H9 (cell line): ENCODE results near the gene INSYN1. TPM values are rescaled to one million over a fixed set of nuclear protein-coding genes. Genes with fewer than 3 reads are reported as not detected.

Experiments
- DNase-seq: peaks from one replicate; pipeline ENCODE4 v3.0.0-alpha.2; 2017
- H2AFZ ChIP-seq: one replicate; pipeline ENCODE4 v1.6.1; 2013; ENCODE audit warnings: mild to moderate bottlenecking, low read length, control low read depth, moderate library complexity
- H2AK5ac ChIP-seq: 2 replicates; pipeline ENCODE4 v1.6.1; 2013; ENCODE audit warnings: low read length, control low read depth, mixed read lengths; ENCODE audit not compliant: insufficient read length
- H2BK120ac ChIP-seq: one replicate; pipeline ENCODE4 v1.6.1; 2013; ENCODE audit warnings: low read depth, mild to moderate bottlenecking, low read length, control low read depth, inconsistent platforms; ENCODE audit not compliant: poor library complexity, severe bottlenecking
- H2BK12ac ChIP-seq: 2 replicates; pipeline ENCODE4 v1.6.1; 2013; ENCODE audit warnings: low read length, control low read depth, mixed read lengths, low read depth; ENCODE audit not compliant: insufficient read length
- H2BK15ac ChIP-seq: 2 replicates; pipeline ENCODE4 v1.6.1; 2013; ENCODE audit warnings: low read depth, low read length, control low read depth
- H2BK20ac ChIP-seq: one replicate; pipeline ENCODE4 v1.6.1; 2013; ENCODE audit warnings: low read depth, mild to moderate bottlenecking, low read length, control low read depth, inconsistent platforms; ENCODE audit not compliant: poor library complexity, severe bottlenecking
- H2BK5ac ChIP-seq: 2 replicates; pipeline ENCODE4 v1.6.1; 2013; ENCODE audit warnings: low read length, control low read depth, mixed read lengths; ENCODE audit not compliant: insufficient read length
- H3K14ac ChIP-seq: 2 replicates; pipeline ENCODE4 v1.6.1; 2013; ENCODE audit warnings: low read length, control low read depth; ENCODE audit not compliant: insufficient read depth
- H3K18ac ChIP-seq: 2 replicates; pipeline ENCODE4 v1.6.1; 2013; ENCODE audit warnings: low read depth, mild to moderate bottlenecking, mixed read lengths, low read length, control low read depth; ENCODE audit not compliant: insufficient read length
- H3K23ac ChIP-seq: 2 replicates; pipeline ENCODE4 v1.6.1; 2013; ENCODE audit warnings: low read length, control low read depth, mixed read lengths, low read depth; ENCODE audit not compliant: insufficient read length
- H3K23me2 ChIP-seq: 2 replicates; pipeline ENCODE4 v1.6.1; 2013; ENCODE audit warnings: low read depth, mild to moderate bottlenecking, mixed read lengths, low read length, control low read depth; ENCODE audit not compliant: insufficient read length, poor library complexity, severe bottlenecking
- H3K27ac ChIP-seq: 2 replicates; pipeline ENCODE4 v1.5.1; 2013; ENCODE audit warnings: low read length, control low read depth, mixed read lengths, low read depth; ENCODE audit not compliant: insufficient read length
- H3K27me3 ChIP-seq: 2 replicates; pipeline ENCODE4 v1.6.1; 2013; ENCODE audit warnings: low read length, control low read depth, inconsistent platforms; ENCODE audit not compliant: insufficient read depth
- H3K4ac ChIP-seq: 2 replicates; pipeline ENCODE4 v1.6.1; 2013; ENCODE audit warnings: low read depth, mild to moderate bottlenecking, control low read depth, inconsistent platforms, low read length, moderate library complexity
- H3K4me1 ChIP-seq: 2 replicates; pipeline ENCODE4 v1.6.1; 2013; ENCODE audit warnings: low read length, control low read depth, inconsistent platforms; ENCODE audit not compliant: insufficient read depth
- H3K4me2 ChIP-seq: 2 replicates; pipeline ENCODE4 v1.6.1; 2013; ENCODE audit warnings: low read length, control low read depth, mixed read lengths; ENCODE audit not compliant: insufficient read length, insufficient read depth
- H3K56ac ChIP-seq: 2 replicates; pipeline ENCODE4 v1.6.1; 2013; ENCODE audit warnings: low read depth, mild to moderate bottlenecking, mixed read lengths, low read length, control low read depth; ENCODE audit not compliant: insufficient read length
- H3K79me1 ChIP-seq: 2 replicates; pipeline ENCODE4 v1.6.1; 2013; ENCODE audit warnings: low read depth, mild to moderate bottlenecking, moderate library complexity, low read length, control low read depth, inconsistent platforms; ENCODE audit not compliant: insufficient read depth, poor library complexity, severe bottlenecking
- H3K79me2 ChIP-seq: 2 replicates; pipeline ENCODE4 v1.6.1; 2013; ENCODE audit warnings: low read length, control low read depth, inconsistent platforms; ENCODE audit not compliant: insufficient read depth
- H3K9ac ChIP-seq: 2 replicates; pipeline ENCODE4 v1.6.1; 2013; ENCODE audit warnings: low read length, control low read depth, mixed read lengths; ENCODE audit not compliant: insufficient read length; ENCODE audit errors: extremely low read depth
- H3K9me3 ChIP-seq: one replicate; pipeline ENCODE4 v1.6.1; 2013; ENCODE audit warnings: low read depth, low read length, inconsistent platforms; ENCODE audit not compliant: control insufficient read depth
- H3T11ph ChIP-seq: one replicate; pipeline ENCODE4 v1.6.1; 2013; ENCODE audit warnings: mild to moderate bottlenecking, low read length, control low read depth, inconsistent platforms
- H4K20me1 ChIP-seq: one replicate; pipeline ENCODE4 v1.6.1; 2013; ENCODE audit not compliant: control insufficient read depth, insufficient read length, insufficient read depth
- H4K5ac ChIP-seq: 2 replicates; pipeline ENCODE4 v1.6.1; 2013; ENCODE audit warnings: low read depth, mild to moderate bottlenecking, mixed read lengths, low read length, control low read depth; ENCODE audit not compliant: insufficient read length
- H4K8ac ChIP-seq: replicated peaks from 2 replicates; pipeline ENCODE4 v1.6.1; 2013; ENCODE audit warnings: low read length, control low read depth, mixed read lengths, low read depth; ENCODE audit not compliant: insufficient read length
- H4K91ac ChIP-seq: 2 replicates; pipeline ENCODE4 v1.6.1; 2013; ENCODE audit warnings: low read depth, mild to moderate bottlenecking, moderate library complexity, mixed read lengths, low read length, control low read depth; ENCODE audit not compliant: insufficient read length
- H3K27ac Mint-ChIP-seq, 3 experiments: 2 replicates in 2 of 3; 3 replicates in 1 of 3; pipeline ENCODE4 v1.8.0; 2020 to 2021; ENCODE audit warnings: mixed read lengths in 3 of 3, mild to moderate bottlenecking in 1 of 3, moderate library complexity in 1 of 3
- H3K27me3 Mint-ChIP-seq: 2 replicates; pipeline ENCODE4 v1.8.0; 2021; ENCODE audit warnings: low read depth, mild to moderate bottlenecking, moderate library complexity, mixed read lengths
- H3K36me3 Mint-ChIP-seq, 3 experiments: 2 replicates in 2 of 3; 3 replicates in 1 of 3; pipeline ENCODE4 v1.8.0; 2020 to 2021; ENCODE audit warnings: low read depth in 3 of 3, mixed read lengths in 3 of 3; ENCODE audit not compliant: insufficient read depth in 1 of 3
- H3K4me1 Mint-ChIP-seq, 2 experiments: 2 replicates each; pipeline ENCODE4 v1.8.0; 2020; ENCODE audit warnings: mixed read lengths in 2 of 2
- H3K4me3 Mint-ChIP-seq, 2 experiments: 2 replicates in 1 of 2; 3 replicates in 1 of 2; pipeline ENCODE4 v1.8.0; 2020 to 2021; ENCODE audit warnings: mild to moderate bottlenecking in 2 of 2, mixed read lengths in 2 of 2, moderate library complexity in 1 of 2
- H3K9me3 Mint-ChIP-seq, 2 experiments: 2 replicates in 1 of 2; 3 replicates in 1 of 2; pipeline ENCODE4 v1.8.0; 2020; ENCODE audit warnings: mild to moderate bottlenecking in 2 of 2, mixed read lengths in 2 of 2, moderate library complexity in 1 of 2
- WGBS: extraction: QIAGEN DNeasy Blood & Tissue Kit; methylation state at CpG from one replicate; pipeline ENCODE4 v1.1.7; 2013; ENCODE audit warnings: missing lambda C conversion rate, low lambda C conversion rate, mixed read lengths; ENCODE audit not compliant: insufficient read length; ENCODE audit errors: extremely low coverage; 5-methylcytosine and 5-hydroxymethylcytosine counted together
- total RNA-seq: library from RNA; stranded (reverse); gene quantifications from 2 replicates; pipeline ENCODE4 v1.2.1, GENCODE V29; 2021
- TF ChIP-seq, protein P1 (sequence below): fragments of 200-600 bp; sonication (generic); conservative IDR thresholded peaks from 3 replicates; pipeline ENCODE4 v1.8.0; 2021; ENCODE audit warnings: antibody characterized with exemption, mild to moderate bottlenecking

The INSYN1 gene
- total RNA-seq, 1 experiment from 2014 or later, result 1.9 TPM

GRCh38 chr15:73755481-73755880 is 2.3 kb upstream of the INSYN1 start:
- Histone ChIP-seq H3K9ac (no peak overlapping the region), H2BK5ac (no peak overlapping the region), H3K23me2 (peaks cover 20% of the 10 kb centered on the region), H2AFZ (no peak overlapping the region), H2BK120ac (no peak overlapping the region), H2BK12ac (no peak overlapping the region), H3K9me3 (no peaks in the 10 kb centered on the region), H2BK15ac (no peak overlapping the region), H3K27me3 (peaks cover 2% of the 10 kb centered on the region; the same call in 1 of the 2 replicates), H2AK5ac (no peak overlapping the region), H3K4me2 (no peak overlapping the region), H2BK20ac (no peak overlapping the region), H3T11ph (no peak overlapping the region), H4K8ac (no peak overlapping the region), H3K56ac (no peak overlapping the region), H3K23ac (no peak overlapping the region), H4K5ac (no peak overlapping the region), H3K79me2 (no peaks in the 10 kb centered on the region), H4K20me1 (no peaks in the 10 kb centered on the region), H3K27ac (no peak overlapping the region), H3K79me1 (no peaks in the 10 kb centered on the region), H3K4ac (no peak overlapping the region), H4K91ac (no peak overlapping the region), H3K4me1 (peaks cover 11% of the 10 kb centered on the region), H3K14ac (no peak overlapping the region), H3K18ac (no peak overlapping the region)
- Mint-ChIP-seq H3K27ac (no peak overlapping the region), H3K27me3 (peaks cover 45% of the 10 kb centered on the region), H3K36me3 (no peaks in the 10 kb centered on the region), H3K9me3 (no peaks in the 10 kb centered on the region), H3K4me1 (peaks cover 20 to 24% of the 10 kb centered on the region in 2 experiments), H3K4me3 (peak overlapping the region in 1 of 2 experiments; percentile 19; a peak in 1 of 5 replicates)
- no CpG with 5 or more reads among the region's 5 CpGs for WGBS
- TF ChIP-seq, protein P1, sequence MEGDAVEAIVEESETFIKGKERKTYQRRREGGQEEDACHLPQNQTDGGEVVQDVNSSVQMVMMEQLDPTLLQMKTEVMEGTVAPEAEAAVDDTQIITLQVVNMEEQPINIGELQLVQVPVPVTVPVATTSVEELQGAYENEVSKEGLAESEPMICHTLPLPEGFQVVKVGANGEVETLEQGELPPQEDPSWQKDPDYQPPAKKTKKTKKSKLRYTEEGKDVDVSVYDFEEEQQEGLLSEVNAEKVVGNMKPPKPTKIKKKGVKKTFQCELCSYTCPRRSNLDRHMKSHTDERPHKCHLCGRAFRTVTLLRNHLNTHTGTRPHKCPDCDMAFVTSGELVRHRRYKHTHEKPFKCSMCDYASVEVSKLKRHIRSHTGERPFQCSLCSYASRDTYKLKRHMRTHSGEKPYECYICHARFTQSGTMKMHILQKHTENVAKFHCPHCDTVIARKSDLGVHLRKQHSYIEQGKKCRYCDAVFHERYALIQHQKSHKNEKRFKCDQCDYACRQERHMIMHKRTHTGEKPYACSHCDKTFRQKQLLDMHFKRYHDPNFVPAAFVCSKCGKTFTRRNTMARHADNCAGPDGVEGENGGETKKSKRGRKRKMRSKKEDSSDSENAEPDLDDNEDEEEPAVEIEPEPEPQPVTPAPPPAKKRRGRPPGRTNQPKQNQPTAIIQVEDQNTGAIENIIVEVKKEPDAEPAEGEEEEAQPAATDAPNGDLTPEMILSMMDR, result no peak
- DNase-seq, result no peak
